NOMO-1 treated with DMSO at 0.1 percent for 48 hours (cell line): ENCODE measurements around the gene SUPT4H1.
"Not testable (repeated sequence)": the region's sequence is repeated elsewhere in the genome, so short reads cannot be mapped to it uniquely, and the experiment has no call there.

ENCODE experiments used
- DNase-seq: peaks from one replicate; lab custom pipeline; 2025; ENCODE audit not compliant: unreplicated experiment; lab: John Stamatoyannopoulos, UW

SUPT4H1 gene

GRCh38 chr17:58341861-58342475 lies 10.0 kb downstream of the SUPT4H1 start:
- DNase-seq, result no peak

- not testable (repeated sequence) for DNase-seq
These were observed 10.7 kb downstream of the SUPT4H1 start for GRCh38 chr17:58341136-58341860.

GRCh38 chr17:58340405-58340876 lies 11.6 kb downstream of the SUPT4H1 start:
- no peak for DNase-seq

GRCh38 chr17:58339755-58340404 lies 12.1 kb downstream of the SUPT4H1 start:
- DNase-seq, result no peak

GRCh38 chr17:58338841-58339754 lies 12.9 kb downstream of the SUPT4H1 start:
- peak; percentile 79 for DNase-seq

GRCh38 chr17:58338454-58338840 lies 13.6 kb downstream of the SUPT4H1 start:
- DNase-seq, result no peak

- DNase-seq, result peak; percentile 98
These were observed 14.2 kb downstream of the SUPT4H1 start for GRCh38 chr17:58337600-58338453.

GRCh38 chr17:58337210-58337599 lies 14.8 kb downstream of the SUPT4H1 start:
- peak; percentile 64 for DNase-seq

GRCh38 chr17:58336456-58337209 lies 15.4 kb downstream of the SUPT4H1 start:
- DNase-seq, result no peak

GRCh38 chr17:58335779-58336455 lies 16.1 kb downstream of the SUPT4H1 start:
- DNase-seq, result peak; percentile 93

GRCh38 chr17:58335061-58335731 lies 16.8 kb downstream of the SUPT4H1 start:
- DNase-seq, result no peak

- no peak for DNase-seq
These were observed 17.3 kb downstream of the SUPT4H1 start for GRCh38 chr17:58334661-58335060.

GRCh38 chr17:58334256-58334655 lies 17.7 kb downstream of the SUPT4H1 start:
- no peak for DNase-seq

- no peak for DNase-seq
These were observed 18.2 kb downstream of the SUPT4H1 start for GRCh38 chr17:58333736-58334207.

GRCh38 chr17:58332778-58333735 lies 18.9 kb downstream of the SUPT4H1 start:
- DNase-seq, result peak; percentile 77

GRCh38 chr17:58331815-58332777 lies 19.9 kb downstream of the SUPT4H1 start:
- DNase-seq, result peak; percentile 84
